GM12865 (cell line): ENCODE measurements around the gene CDH19.

ENCODE experiments used
- DNase-seq: peaks from one replicate; pipeline ENCODE4 v3.0.0; 2010; ENCODE audit warnings: low read depth
- H3K4me3 ChIP-seq: 2 replicates; pipeline ENCODE4 v1.5.1; 2011; ENCODE audit warnings: mild to moderate bottlenecking, low read depth, low read length, control low read depth
- TF ChIP-seq, protein P1 (sequence below): IDR thresholded peaks from 2 replicates; pipeline ENCODE4 v1.5.1; 2011; ENCODE audit warnings: low read length, control low read depth, low read depth, inconsistent platforms; ENCODE audit not compliant: insufficient read depth; ENCODE audit errors: missing control alignments

Gene CDH19

DNA sequence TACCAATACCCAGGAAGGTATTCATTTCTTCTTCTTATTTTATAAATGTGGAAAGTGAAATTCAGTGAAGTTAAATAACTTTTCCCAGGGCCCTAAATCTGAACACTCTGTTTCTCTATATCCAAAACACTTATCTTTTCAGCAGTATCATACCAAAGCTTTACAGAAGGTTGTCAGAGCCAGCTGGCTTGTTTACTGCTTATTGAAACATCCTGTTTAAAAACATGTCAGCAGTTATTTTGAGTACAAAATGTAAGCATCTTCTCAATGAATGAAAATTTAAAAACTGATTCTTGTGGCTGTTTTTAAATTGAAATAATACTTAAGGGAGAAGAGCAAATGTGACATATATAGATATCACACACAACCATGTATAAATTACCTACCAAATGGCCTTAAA is 11.3 kb upstream of the CDH19 start:
- H3K4me3 ChIP-seq, result no peak overlapping the region
- DNase-seq, result no peak
- TF ChIP-seq, protein P1, sequence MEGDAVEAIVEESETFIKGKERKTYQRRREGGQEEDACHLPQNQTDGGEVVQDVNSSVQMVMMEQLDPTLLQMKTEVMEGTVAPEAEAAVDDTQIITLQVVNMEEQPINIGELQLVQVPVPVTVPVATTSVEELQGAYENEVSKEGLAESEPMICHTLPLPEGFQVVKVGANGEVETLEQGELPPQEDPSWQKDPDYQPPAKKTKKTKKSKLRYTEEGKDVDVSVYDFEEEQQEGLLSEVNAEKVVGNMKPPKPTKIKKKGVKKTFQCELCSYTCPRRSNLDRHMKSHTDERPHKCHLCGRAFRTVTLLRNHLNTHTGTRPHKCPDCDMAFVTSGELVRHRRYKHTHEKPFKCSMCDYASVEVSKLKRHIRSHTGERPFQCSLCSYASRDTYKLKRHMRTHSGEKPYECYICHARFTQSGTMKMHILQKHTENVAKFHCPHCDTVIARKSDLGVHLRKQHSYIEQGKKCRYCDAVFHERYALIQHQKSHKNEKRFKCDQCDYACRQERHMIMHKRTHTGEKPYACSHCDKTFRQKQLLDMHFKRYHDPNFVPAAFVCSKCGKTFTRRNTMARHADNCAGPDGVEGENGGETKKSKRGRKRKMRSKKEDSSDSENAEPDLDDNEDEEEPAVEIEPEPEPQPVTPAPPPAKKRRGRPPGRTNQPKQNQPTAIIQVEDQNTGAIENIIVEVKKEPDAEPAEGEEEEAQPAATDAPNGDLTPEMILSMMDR, result no peak

DNA sequence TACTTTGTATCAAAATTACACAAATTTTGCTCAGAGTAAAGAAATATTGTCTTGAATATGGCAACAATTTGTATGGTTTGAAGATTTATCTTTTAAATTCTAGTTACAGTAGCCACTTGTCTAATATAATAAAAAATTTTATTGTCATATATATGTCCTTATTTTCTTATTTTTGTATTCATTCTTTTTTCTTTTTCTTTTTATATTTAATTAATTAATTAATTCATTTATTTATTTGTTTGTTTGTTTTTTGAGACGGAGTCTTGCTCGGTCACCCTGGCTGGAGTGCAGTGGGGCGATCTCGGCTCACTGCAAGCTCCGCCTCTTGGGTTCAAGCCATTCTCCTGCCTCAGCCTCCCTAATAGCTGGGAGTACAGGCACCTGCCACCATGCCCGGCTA is 3.7 kb upstream of the CDH19 start:
- DNase-seq, result no peak
- no peak overlapping the region for H3K4me3 ChIP-seq
- TF ChIP-seq, protein P1, result no peak

DNA sequence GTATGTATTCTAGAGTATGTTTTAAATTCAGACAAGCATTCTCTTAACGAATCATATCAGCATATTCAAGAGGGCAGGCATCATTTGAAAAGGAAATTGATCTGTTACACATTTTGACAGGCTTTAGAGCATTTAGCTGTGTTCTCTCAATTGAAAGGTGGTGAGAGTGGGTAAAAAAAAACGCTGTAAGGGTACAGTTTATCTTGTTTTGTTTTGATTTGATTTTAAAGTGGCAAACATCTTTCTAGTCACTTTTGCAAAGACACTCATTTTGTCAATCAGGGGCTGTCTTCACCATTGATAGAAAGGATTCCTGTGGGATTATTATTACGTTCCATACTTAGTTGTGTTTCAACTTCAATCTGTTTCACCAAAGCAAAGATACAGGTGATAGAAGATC is 2.2 kb downstream of the CDH19 start:
- TF ChIP-seq, protein P1, result no peak
- no peak overlapping the region for H3K4me3 ChIP-seq
- DNase-seq, result no peak

DNA sequence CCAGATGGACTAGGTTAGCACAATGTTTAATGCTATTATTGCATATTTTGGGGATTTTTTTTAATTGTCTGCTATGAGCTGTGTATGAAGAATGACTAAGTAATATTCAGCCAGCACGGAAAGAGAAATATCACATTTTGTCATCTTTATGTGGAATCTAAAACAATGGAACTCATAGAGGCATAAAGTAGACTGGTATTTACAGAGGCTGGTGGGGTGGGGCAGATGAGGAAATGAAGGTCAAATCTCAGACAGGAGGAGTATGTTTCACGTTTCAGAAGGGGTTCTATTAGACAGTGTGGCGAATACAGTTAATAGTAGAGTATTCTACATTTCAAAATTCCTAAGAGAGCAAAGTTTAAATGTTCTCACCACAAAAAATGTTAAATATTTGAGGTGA is 4.7 kb downstream of the CDH19 start:
- TF ChIP-seq, protein P1, result no peak
- no peak for DNase-seq
- H3K4me3 ChIP-seq, result no peak overlapping the region

DNA sequence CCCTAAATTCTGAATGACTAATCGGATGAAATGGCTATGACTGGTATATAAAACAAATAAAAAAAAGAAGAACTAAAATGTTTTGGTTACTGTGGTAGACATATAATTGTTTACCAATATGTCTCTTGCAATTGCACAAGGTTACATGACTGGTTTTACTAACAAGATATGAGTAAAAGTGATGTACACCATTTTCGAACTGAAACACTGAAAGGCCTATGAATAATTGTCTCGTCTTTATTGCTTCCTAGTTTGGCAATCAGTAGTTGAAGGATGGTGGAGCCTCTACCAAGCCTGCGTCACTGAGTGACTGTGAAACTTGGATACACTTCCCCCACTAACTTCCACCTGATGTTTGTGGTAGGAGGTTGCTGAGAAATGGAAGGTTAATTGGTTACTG is 16.5 kb downstream of the CDH19 start:
- TF ChIP-seq, protein P1, result no peak
- no peak for DNase-seq
- H3K4me3 ChIP-seq, result no peak overlapping the region

DNA sequence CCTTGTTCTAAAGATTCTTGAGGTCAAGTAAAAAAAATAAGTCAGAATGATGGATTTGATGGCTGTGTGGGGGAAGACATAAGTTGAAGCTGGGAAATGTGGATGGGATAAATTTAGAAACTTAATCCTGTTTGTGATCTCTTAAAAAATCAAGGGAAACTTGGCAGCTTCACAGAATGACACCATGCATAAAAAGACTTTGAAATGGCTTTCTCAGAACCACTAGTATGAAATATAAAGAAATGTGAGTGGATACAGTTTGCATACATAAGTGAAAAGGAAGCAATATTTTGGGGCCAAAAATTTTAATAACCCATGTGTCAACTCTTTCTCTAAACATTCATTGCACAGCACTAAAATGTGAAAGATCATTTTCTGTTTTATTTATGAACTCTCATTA is 21.7 kb downstream of the CDH19 start:
- H3K4me3 ChIP-seq, result no peak overlapping the region
- DNase-seq, result no peak
- TF ChIP-seq, protein P1, result no peak

DNA sequence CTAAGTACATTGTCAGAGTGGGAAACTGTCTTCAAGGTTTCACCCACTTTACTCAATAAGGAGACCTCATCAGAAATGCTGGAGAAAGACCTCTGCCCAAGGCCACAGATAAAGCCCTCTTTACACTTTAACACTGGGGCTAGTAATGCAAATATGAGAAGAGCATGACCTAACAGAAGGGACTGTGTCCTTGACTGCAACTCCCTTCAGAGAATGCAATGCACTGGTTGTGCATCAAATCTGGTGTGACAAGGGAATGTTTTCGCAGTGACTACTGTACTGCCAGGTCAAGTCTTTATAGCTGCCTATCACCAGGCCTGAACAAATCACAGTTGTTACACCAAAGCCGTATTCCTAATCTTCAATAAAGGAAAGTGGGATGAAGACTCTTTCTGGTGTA is 28.6 kb downstream of the CDH19 start:
- TF ChIP-seq, protein P1, result no peak
- no peak for DNase-seq
- H3K4me3 ChIP-seq, result no peak overlapping the region
